ENCODE measurements around the gene PSMB2.

PSMB2 gene

DNA sequence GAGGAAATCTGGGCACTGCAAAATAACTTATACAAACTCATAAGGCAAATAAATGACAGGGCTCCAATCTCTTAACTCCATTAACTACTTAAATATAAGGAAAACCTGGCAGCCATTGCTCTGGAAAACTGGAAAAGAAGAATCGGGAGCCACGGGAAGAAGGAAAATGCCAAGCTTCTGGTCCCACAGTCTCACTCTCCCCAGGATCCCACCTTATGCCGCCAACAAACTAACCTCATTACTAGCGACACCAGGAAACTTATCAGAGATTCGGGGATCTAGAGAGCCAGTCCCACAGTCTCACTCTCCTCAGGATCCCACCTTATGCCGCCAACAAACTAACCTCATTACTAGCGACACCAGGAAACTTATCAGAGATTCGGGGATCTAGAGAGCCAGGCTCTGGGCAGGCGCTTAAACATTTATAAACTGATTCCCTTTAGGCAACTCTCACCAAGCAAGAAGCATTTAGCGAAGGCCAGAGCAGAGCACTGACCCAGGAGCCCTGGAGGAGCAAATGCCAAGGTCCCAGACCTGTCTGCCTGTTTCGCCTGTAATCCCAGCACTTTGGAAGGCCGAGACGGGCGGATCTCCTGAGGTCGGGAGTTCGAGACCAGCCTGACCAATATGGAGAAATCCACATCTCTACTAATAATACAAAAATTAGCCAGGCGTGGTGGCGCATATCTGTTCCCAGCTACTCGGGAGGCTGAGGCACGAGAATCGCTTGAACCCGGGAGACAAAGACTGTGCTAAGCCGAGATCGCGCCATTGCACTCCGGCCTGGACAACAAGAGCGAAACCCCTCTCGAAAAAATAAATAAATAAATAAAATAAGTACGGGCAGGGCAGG lies 720 bp downstream of the PSMB2 start:
- no peak for DNase-seq

DNA sequence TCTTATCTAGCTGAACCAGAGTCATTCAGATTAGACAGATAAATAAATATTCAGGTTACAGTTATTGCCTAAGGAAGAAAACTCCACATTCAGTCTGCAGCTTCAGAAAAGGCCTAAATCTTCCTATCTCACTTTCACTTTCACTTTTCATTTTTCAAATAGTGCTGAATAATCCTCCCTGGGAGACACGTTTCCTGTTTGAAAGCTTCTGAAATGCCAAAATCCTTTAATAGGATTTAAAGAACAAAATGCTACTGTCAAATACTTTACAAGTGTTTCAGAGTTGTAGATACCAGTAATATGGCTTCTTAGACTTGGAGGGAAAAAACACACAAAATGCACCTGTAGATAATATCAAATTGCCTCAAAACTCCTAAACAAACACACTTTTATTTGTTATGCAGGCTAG lies 3.9 kb downstream of the PSMB2 start:
- no peak for DNase-seq

DNA sequence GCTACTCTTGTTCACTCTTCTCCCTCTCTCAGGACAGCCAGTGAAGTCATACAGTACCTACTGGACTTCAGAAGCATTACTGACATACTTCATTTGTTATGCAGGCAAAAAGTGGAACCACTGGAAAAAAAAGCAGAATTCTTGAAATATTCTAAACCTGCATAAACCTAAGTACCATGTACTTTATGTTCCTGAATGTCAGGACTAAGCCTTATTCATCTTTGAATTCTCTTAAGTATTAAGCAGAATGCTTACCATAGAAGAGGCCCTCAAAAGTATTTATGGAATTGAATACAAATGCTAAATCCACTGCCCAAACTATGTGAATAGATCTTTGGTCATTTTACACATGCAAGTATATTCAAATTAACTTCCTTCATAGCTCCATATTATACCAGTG lies 7.8 kb downstream of the PSMB2 start:
- DNase-seq = no peak

DNA sequence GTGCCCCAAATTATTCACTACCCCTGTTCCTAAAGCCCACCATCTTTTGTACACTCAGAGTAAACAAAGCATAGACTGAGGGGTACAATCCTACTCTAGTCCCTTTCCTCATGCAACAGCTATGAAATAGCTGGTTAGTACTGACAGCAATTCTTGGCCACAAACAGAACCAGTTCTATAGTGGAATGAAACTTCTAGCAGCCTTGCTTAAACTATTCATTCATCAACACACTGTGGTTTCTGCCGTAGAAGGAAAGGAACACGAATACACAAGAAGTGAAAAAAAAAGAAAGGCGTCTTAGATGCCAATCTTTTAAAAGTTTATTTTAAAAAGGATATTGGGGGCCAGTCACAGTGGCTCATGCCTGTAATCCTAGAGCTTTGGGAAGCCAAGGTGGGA lies 9.9 kb downstream of the PSMB2 start:
- no peak for DNase-seq

DNA sequence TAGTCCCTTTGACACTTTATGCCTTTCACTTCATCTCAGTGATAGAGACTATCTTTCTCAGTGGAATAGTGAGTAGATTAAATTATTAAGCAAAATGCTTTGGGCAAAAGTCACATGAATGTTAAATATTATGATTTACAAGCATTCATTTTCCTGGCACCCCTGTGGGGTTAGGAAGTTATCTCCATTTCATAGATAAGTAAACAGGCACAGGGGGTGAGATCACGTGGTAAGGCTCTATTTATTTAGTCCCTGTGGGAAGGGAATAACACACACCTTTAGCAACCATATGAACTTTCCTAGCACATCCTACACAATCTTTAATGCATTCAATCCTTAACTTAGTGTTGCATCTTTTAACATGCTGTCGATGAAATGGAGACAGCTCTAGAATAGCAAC lies 12.3 kb downstream of the PSMB2 start:
- DNase-seq = no peak

DNA sequence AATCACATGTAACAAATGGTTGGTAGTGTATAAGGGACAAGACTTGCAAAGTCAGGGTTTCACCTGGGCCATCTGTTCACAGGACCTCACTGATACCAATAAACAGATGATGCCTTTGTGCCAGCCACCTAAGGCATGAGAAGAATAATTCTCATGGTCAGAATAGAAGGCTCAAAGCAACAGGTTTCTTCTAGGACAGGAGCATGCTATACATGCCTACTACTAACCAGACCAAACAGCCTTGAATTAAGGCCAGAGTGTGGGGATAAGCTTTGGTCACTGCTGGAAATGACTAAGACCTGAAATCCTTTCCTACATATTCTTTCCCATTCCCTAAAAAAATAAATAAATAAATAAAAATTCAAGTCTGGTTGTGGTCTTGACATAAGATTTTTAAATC lies 17.5 kb downstream of the PSMB2 start:
- DNase-seq = no peak

DNA sequence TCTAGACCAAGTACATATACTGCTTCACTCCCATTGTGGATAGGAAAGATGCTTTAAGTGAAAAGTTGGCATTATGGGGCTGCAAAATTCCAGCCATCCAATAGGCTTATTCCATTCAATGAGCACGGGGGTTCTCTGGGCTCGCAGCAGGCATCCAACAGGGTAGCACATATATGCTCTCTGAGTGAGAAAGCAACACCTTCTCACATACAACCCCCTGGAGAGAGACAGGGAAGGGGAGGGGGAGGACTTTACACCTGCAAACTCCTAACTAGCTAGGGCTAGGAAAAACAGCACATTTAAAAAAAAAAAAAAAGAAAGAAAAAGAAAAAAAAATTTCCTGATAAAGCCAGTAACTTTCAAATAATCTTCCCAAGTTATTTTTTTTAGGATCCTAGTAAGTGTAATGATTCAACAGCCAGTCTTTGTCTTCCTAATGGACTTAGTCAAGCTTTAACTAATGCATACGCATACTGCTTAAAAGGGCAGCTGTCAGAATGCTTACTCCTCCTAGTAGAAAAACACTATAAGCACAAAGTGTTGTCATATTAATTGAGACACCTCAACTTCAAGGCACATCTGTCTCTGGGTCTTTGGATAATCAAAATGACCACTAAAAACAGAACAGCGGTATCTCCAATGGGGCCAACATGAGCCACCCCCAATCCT lies 18.7 kb downstream of the PSMB2 start:
- peak; percentile 41 for DNase-seq

DNA sequence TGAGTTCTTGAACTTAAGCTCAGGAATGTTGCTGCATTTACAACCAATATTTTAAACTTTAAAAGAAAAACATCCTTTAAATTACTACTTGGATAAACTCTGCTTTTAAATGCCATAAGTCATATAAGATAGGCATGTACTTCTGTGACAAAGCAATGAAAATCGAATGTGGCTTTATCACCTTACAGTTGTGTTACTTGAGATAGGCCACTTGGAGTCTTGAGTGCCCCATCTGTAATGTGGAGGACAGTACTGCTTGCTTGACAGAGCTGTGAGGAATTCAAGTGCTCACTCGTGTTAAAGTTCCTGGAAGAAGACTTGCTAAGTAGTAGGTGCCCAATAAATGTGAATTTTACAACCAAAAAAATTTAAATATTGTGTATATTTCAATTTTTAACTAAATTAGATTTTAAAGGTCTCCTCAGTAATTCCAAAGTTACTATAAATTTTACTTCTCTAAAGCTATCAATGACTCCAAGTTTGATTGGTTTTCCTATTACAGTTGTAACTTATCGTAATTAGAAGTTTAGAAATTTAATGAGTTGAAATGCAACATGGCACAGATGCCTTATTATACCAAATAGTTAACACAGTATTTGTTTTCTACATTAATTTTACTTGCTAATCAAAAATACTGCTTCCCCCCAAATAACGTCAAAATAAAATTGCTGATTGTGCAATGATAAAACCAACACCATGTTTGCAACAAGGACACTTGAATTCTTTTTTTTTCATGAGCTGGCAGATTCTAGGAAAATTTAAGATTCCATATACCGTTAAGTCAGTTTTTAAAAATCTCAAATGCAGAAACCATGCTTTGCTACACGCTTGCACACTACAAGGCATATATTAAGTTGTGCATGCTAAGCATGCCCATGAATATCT lies 21.8 kb downstream of the PSMB2 start:
- no peak for DNase-seq

DNA sequence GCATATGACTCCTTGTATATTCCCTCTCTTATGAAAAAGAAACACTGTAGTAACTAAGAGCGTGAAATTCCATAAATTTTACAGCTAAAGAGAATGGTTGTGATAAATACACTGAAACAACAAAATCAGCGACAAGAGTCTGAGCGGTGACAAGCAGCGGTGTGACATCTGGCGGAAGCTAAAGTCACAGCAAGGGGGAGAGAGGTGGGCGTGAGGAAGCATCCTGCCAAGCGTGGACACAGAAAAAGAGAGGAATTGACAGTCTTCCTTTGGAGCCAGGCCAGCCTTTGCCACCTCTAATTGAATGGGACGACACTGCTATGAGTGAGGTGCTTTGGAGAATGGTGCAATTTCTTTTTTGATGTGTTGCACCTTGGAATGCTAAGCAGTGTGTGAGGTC lies 25.9 kb downstream of the PSMB2 start:
- no peak for DNase-seq

DNA sequence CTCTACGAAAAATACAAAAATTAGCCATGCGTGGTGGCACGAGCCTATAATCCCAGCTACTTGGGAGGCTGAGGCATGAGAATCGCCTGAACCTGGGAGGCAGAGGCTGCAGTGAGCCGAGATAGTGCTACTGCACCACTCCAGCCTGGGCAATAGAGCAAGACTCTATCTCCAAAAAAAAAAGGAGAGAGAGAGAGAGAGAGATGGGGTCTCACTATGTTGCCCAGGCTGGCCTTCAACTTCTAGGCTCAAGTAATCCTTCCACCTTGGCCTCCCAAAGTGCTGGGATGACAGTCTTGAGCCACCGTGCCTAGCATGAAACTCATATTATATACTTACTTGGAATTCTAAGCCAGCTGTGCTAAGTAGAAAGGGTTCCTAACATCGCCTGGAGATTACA lies 29.7 kb downstream of the PSMB2 start:
- no peak for DNase-seq

DNA sequence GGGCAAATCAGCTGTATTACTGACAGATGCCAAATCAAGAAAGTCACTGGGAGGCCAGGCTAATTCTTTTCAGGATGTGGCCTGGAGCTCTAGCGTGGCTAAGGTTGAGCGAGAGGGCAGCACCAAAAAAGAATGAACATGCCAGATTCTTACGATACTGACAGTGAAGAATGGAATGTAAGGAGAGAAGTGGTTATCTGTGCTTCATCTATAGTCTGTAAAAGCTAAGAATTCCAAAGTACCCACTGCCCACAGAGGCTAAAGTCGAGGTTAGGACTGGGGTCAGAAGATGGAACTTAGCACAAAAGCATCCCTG lies 35.5 kb downstream of the PSMB2 start:
- DNase-seq = no peak

DNA sequence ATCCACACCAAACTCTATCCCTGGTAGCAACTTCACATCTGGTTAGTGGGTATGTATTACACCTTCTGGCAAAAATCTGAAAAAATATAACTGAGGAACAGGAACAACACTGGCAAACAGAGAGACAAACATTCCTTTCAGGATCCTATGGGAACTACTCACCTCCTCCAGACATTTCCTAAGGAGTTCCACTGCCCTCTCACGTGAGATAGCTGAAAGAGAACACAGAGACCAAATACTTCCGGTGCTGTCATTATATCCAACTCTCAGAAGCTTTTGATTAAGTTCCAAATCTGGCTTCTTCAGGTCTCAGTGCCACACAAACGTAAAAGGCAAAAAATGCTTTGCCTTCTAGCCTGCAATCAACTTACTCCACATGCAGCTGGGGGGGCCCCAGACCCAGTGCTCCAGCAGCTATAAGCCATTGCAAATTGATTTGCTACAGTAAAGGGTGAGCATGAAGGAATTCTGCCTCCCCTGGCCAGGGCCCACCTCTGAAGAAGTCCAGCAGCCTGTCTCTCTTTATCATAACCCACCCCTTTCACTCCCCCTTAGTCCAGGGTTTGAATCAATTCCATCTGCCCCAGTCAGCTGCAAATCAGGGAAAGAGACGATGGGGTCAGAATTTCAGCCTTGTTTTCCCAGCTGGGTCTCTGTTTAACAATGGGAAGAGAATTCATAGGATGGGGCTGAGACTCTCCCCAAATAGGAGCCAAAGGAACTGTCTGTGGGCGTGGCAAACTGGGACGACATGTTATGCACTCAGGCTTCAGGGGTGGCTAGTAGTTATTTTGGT lies 36.1 kb downstream of the PSMB2 start:
- DNase-seq = no peak

DNA sequence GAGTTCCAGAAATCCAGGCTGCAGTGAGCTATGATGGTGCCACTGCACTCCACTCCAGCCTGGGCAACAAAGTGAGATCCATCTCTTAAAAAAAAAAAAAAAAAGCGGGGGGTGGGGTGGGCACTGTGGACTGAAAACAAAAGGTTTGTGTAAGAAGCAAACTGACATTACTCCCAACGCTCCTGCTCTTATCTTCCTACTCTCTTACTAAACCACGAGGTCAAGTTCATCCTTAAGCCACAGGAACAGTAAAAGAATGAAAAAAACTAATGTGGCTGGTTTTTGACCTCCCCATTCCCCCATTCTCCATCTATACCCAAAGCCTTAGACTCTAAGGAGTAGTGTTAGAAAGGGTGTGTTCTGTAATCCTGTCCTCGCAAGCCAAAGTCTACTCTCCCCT lies 37.4 kb downstream of the PSMB2 start:
- no peak for DNase-seq

DNA sequence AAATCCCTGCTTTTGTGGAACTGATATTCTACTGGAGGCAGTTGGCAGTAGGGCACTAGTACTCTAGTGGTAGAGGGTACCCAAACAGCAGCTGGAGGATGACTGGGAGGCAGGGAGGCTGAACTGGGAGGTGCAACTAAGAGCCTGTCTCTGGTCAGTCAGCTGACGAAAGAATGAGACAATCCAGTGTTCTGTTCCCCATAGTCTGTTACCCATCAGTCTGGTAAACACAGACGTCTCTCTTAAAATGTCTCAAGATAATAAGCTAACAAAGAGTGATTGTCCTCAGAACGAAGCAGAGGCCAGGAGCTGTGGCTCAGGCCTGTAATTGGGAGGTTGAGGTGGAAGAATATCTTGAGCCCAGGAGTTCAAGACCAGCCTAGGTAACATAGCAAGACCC lies 37.9 kb downstream of the PSMB2 start:
- DNase-seq = no peak

DNA sequence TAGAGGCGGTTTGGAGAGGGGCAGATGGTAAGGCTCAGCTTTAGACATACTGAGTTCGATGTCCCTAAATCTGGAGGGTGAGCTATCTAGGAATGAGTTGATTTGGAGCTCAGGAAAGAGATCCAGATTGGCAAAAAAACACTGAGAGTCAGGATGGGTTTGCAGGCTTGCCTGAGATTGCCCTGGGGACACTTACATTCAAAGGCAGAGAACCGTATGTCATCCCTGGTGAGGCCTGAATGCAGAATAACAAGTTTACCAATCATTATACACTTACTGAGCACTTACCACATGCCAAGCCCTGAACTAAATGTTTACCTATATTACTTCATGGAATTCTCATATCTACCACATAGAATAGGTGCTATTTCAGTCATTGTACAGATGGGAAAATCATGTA lies 40.7 kb downstream of the PSMB2 start:
- peak; percentile 58 for DNase-seq

DNA sequence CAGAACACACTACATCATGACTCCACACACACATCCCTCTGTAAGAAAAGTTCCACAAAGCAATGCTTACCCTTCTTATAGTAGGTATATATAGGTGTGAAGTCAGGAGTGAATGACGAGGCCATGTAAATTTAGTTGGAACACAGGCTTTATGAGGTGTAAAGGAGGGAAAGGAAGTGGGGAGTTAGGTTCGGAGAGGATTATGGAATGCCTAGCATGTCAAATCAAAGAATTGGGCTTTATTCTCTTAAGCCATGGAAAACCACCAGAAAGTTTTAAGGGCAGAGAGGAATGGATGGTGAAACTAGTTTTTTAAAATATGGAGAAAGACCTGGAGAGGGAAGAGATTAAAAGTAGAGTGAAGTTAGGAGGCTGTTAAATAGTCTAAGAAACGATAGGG lies 41.9 kb downstream of the PSMB2 start:
- DNase-seq = no peak

DNA sequence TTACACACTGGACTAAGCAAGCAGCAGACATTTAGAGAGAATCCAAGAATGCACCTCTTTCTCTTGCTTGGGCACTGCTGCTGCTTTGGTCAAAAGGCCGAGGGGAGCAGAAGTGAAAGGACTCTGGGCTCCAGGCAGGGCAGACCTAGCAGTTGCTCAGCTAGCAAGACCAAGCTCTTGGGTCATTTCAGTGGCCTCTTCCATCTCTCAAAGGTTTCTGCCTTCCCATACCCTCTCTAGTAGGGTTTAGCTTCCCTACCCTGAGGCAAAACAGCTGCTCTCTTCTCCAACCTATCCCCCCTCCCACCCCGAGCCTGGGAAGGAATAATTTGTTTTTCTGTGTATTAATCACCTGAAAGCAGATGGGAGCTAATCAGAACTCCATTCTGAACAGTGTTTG lies 42.4 kb downstream of the PSMB2 start:
- DNase-seq = no peak

DNA sequence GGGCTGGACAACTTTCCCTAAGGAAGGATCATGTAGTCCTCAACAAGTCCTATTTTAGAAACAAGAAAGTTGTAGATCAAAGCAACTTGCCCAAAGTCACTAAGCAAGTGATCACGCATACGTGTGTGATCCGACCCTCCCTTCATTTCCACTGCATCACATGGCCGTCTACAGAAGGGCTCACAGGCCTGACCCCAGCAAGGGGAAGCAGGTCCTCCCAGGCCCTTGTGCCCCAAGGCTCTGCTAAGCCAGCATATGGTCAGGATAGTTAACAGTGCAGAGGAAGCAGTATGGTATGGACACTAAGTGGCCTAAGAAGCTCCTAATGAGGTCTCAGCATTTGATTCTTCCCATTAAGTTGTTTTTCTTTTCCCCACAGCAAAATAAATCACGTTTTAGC lies 43.5 kb downstream of the PSMB2 start:
- DNase-seq = no peak

DNA sequence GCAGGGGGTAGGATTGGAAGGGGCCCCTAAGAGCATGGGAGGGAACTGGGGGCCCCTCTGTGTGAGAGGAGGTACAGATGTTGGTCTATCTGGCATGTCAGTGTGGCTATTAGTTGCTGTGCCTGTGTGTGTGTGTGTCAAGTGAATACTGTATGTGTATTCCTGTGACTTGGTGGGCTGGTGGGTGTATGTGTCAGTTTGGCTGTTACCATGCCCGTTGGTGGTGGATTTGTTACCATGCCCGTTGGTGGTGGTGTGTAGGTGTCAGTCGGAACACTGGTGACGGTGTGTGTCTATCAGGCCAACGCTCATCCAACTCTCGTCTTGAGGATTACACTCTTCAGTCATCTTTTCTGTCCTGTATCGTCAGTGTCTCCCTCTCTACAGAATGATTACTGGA lies 45.6 kb downstream of the PSMB2 start:
- no peak for DNase-seq

DNA sequence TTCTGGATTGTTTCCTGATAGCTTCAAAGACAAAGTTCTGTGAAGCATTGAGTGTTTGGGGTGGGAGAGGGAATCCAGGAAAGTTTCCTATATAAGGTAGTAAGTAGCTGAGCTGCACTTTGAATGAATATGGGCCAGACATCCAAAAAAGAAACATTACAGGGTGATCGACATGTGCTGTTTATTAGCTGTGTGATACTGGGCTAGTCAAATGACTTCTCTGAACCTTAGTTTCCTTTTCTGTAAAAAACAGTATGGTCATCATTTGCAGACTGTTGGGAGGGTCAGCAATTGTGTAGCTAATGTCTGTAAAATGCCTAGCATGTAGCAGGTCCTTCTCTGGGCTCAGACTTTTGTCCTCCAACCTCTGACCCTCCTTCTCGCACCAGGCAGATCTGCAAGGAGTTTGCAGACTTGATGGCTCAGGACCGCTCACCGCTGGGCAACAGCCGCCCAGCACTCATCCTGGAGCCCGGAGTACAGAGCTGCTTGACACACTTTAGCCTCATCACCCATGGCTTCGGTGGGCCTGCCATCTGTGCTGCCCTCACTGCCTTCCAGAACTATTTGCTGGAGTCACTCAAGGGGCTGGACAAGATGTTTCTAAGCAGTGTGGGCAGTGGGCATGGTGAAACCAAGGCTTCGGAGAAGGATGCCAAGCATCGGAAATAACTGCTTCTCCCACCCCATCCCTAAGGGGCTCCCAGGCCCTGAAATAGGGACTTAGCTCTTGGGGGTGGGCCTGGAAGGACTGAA lies 47.1 kb downstream of the PSMB2 start:
- no peak for DNase-seq

DNA sequence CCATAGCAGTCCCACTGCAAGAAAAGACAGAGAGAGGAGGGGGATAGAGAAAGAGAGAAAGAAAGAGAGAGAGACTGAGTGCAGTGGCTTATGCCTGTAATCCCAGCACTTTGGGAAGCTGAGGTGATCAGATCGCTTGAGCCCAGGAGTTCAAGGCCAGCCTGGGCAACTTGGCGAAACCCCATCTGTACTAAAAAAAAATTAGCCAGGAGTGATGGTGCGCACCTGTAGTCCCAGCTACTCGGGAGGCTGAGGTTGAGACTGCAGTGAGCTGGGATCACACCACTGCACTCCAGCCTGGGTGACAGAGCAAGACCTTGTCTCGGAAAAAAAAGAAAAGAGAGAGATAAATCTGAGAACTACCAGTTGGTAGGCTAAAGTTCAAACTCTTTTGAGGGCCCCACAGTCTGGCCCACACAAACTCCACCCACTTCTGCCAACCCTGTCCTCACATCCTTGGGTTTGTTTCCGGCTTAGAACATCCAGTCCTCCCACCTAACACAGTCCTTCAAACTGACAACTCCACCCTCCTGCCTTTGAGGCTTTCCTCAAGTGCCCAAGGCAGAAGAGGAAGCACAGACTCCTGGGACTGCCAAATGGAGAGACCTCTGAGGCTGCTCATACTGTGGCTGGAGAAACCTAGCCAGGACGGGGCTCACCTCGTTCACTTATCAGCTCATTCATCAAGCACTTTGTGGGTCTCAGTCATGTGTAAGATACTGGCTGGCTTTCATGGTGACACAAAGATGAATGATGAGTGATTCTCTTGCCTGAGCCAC lies 48.1 kb downstream of the PSMB2 start:
- no peak for DNase-seq
